Panc1 (cell line): ENCODE measurements around the gene LDHAL6A.

Source experiments
- POLR2AphosphoS5 ChIP-seq: IDR thresholded peaks from 2 replicates; pipeline ENCODE4 v1.6.1; 2012; ENCODE audit warnings: mild to moderate bottlenecking, low read depth, low read length, moderate library complexity
- SIN3A ChIP-seq: IDR thresholded peaks from 2 replicates; pipeline ENCODE4 v1.6.1; 2012; ENCODE audit warnings: low read depth, mild to moderate bottlenecking, low read length, moderate library complexity, borderline replicate concordance; ENCODE audit not compliant: insufficient read depth
- TCF7L2 ChIP-seq: IDR thresholded peaks from 2 replicates; pipeline ENCODE4 v1.6.1; 2011; ENCODE audit warnings: mild to moderate bottlenecking, low read depth, low read length, inconsistent platforms
- TF ChIP-seq, protein P1 (sequence below): fragments of 450-650 bp; IDR thresholded peaks from 2 replicates; pipeline ENCODE4 v1.5.1; 2017; ENCODE audit warnings: mild to moderate bottlenecking
- TF ChIP-seq, protein P2 (sequence below), 2 experiments: IDR thresholded peaks; 2 replicates each; pipeline ENCODE4 v1.6.1; 2011 to 2012; ENCODE audit warnings: low read depth in 2 of 2, control low read depth in 1 of 2, low read length in 1 of 2, mild to moderate bottlenecking in 1 of 2, moderate library complexity in 1 of 2; ENCODE audit not compliant: insufficient read depth in 1 of 2

DNA sequence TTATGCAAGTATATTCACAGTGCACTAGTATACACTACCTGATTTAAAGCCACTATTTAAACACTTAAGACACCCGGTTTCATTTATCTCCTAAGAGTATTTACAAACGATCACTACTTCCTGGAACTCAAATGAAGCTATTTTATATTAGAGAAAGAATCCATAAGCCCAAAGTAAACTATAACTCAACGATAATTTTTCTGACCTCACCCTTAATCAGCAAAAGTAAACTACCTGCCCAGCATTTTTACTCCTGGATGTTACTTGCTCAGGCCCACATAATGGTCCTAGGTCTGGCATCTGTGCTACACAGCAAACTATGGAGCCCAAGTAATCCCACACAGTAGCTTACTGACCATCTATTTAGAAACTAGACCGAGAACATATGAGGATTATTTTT is 37.7 kb downstream of the LDHAL6A start:
- TF ChIP-seq, protein P1, sequence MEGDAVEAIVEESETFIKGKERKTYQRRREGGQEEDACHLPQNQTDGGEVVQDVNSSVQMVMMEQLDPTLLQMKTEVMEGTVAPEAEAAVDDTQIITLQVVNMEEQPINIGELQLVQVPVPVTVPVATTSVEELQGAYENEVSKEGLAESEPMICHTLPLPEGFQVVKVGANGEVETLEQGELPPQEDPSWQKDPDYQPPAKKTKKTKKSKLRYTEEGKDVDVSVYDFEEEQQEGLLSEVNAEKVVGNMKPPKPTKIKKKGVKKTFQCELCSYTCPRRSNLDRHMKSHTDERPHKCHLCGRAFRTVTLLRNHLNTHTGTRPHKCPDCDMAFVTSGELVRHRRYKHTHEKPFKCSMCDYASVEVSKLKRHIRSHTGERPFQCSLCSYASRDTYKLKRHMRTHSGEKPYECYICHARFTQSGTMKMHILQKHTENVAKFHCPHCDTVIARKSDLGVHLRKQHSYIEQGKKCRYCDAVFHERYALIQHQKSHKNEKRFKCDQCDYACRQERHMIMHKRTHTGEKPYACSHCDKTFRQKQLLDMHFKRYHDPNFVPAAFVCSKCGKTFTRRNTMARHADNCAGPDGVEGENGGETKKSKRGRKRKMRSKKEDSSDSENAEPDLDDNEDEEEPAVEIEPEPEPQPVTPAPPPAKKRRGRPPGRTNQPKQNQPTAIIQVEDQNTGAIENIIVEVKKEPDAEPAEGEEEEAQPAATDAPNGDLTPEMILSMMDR, result no peak
- TF ChIP-seq POLR2AphosphoS5, result no peak
- TF ChIP-seq, protein P2, sequence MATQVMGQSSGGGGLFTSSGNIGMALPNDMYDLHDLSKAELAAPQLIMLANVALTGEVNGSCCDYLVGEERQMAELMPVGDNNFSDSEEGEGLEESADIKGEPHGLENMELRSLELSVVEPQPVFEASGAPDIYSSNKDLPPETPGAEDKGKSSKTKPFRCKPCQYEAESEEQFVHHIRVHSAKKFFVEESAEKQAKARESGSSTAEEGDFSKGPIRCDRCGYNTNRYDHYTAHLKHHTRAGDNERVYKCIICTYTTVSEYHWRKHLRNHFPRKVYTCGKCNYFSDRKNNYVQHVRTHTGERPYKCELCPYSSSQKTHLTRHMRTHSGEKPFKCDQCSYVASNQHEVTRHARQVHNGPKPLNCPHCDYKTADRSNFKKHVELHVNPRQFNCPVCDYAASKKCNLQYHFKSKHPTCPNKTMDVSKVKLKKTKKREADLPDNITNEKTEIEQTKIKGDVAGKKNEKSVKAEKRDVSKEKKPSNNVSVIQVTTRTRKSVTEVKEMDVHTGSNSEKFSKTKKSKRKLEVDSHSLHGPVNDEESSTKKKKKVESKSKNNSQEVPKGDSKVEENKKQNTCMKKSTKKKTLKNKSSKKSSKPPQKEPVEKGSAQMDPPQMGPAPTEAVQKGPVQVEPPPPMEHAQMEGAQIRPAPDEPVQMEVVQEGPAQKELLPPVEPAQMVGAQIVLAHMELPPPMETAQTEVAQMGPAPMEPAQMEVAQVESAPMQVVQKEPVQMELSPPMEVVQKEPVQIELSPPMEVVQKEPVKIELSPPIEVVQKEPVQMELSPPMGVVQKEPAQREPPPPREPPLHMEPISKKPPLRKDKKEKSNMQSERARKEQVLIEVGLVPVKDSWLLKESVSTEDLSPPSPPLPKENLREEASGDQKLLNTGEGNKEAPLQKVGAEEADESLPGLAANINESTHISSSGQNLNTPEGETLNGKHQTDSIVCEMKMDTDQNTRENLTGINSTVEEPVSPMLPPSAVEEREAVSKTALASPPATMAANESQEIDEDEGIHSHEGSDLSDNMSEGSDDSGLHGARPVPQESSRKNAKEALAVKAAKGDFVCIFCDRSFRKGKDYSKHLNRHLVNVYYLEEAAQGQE (IDR thresholded peaks at IDR 0.05; ENCODE audit: insufficient read depth in 1 of 2, low read depth in 2 of 2, low read length in 1 of 2), result no peak
- TF ChIP-seq SIN3A, result no peak
- TF ChIP-seq TCF7L2, result no peak
